HepG2 (cell line): ENCODE measurements around the gene SLC35D2. TPM values are rescaled to one million over a fixed set of nuclear protein-coding genes. Genes with fewer than 3 reads are reported as not detected.

ENCODE experiments used
- AGO2 ChIP-seq: fragments of 200-400 bp; formaldehyde crosslinking; optimal IDR thresholded peaks from 2 replicates; pipeline ENCODE3; 2017; ENCODE audit warnings: mild to moderate bottlenecking, low read depth, low read length, moderate library complexity
- HDAC6 ChIP-seq: fragments of 200-600 bp; sonication (generic); IDR thresholded peaks from 2 replicates; pipeline ENCODE4 v1.7.0; 2017; ENCODE audit warnings: mild to moderate bottlenecking, antibody characterized with exemption, low read length, low read depth
- HOXA5 ChIP-seq: sonication (generic); formaldehyde crosslinking; IDR thresholded peaks from 2 replicates; pipeline ENCODE4 v1.4.0; 2020; ENCODE audit warnings: missing genetic modification reagents
- MTF2 ChIP-seq: sonication (generic); formaldehyde crosslinking; IDR thresholded peaks from 2 replicates; pipeline ENCODE4 v1.5.0; 2020; ENCODE audit warnings: missing genetic modification reagents, borderline replicate concordance
- PBX2 ChIP-seq: IDR thresholded peaks from 2 replicates; pipeline ENCODE4 v1.6.1; 2016; ENCODE audit warnings: control low read depth
- POLR2AphosphoS2 ChIP-seq: IDR thresholded peaks from 2 replicates; pipeline ENCODE4 v1.6.1; 2011; ENCODE audit warnings: low read depth, low read length, improper control_type of control experiment
- RBFOX2 ChIP-seq: fragments of 200-400 bp; formaldehyde crosslinking; IDR thresholded peaks from 2 replicates; pipeline ENCODE4 v1.6.1; 2017; ENCODE audit warnings: low read depth, mild to moderate bottlenecking, low read length
- RBM39 ChIP-seq: fragments of 200-400 bp; formaldehyde crosslinking; IDR thresholded peaks from one replicate; pipeline ENCODE4 v1.6.1; 2018; ENCODE audit warnings: antibody characterized with exemption, mild to moderate bottlenecking, low read depth, low read length; ENCODE audit not compliant: poor library complexity, severe bottlenecking
- TMF1 ChIP-seq: sonication (generic); formaldehyde crosslinking; IDR thresholded peaks from 2 replicates; pipeline ENCODE4 v1.8.1; 2022; ENCODE audit warnings: low read depth, missing genetic modification reagents
- ZBTB38 ChIP-seq: sonication (generic); formaldehyde crosslinking; IDR thresholded peaks from 2 replicates; pipeline ENCODE4 v1.5.1; 2020; ENCODE audit warnings: mild to moderate bottlenecking, missing genetic modification reagents
- ZBTB4 ChIP-seq: sonication (generic); formaldehyde crosslinking; IDR thresholded peaks from 2 replicates; pipeline ENCODE4 v1.4.0; 2020; ENCODE audit warnings: missing genetic modification reagents, mild to moderate bottlenecking, borderline replicate concordance
- ZKSCAN5 ChIP-seq: sonication (generic); formaldehyde crosslinking; IDR thresholded peaks from 2 replicates; pipeline ENCODE4 v1.5.1; 2020; ENCODE audit warnings: mild to moderate bottlenecking, missing genetic modification reagents
- ZMAT3 ChIP-seq: sonication (generic); formaldehyde crosslinking; conservative IDR thresholded peaks from 2 replicates; pipeline ENCODE4 v1.7.0; 2021; ENCODE audit warnings: missing genetic modification reagents
- ZNF225 ChIP-seq: sonication (generic); formaldehyde crosslinking; IDR thresholded peaks from 2 replicates; pipeline ENCODE4 v1.4.0; 2020; ENCODE audit warnings: mild to moderate bottlenecking, missing genetic modification reagents
- ZNF337 ChIP-seq: sonication (generic); formaldehyde crosslinking; IDR thresholded peaks from 2 replicates; pipeline ENCODE4 v1.5.1; 2020; ENCODE audit warnings: missing genetic modification reagents, low read depth, mild to moderate bottlenecking, borderline replicate concordance
- ZNF350 ChIP-seq: sonication (generic); formaldehyde crosslinking; IDR thresholded peaks from 2 replicates; pipeline ENCODE4 v1.4.0; 2020; ENCODE audit warnings: mild to moderate bottlenecking, low read depth, missing genetic modification reagents, borderline replicate concordance
- ZNF598 ChIP-seq: sonication (generic); formaldehyde crosslinking; IDR thresholded peaks from 2 replicates; pipeline ENCODE4 v1.5.1; 2020; ENCODE audit warnings: mild to moderate bottlenecking, missing genetic modification reagents, borderline replicate concordance
- polyA plus RNA-seq, 8 experiments: library from polyadenylated mRNA; depleted of rRNA in 3 of 8; stranded (reverse) in 7 of 8; unstranded in 1 of 8; fragments of >200 nt; fragmentation: Illumina TruSeq in 4 of 8; extraction: Trizol in 4 of 8; gene quantifications; 2 replicates each; pipeline versions ENCODE4 v1.2.1 to v1.2.3, GENCODE V29; 2011 to 2016; ENCODE audit warnings: low read depth in 4 of 8, missing spikeins in 1 of 8, mixed read lengths in 1 of 8; ENCODE audit not compliant: insufficient read depth in 1 of 8
- total RNA-seq, 5 experiments: library from RNA; depleted of rRNA; stranded (reverse); fragments of >200 nt; fragmentation: Illumina TruSeq; extraction: Trizol; gene quantifications; 2 replicates each; pipeline ENCODE4 v1.2.3, GENCODE V29; 2016; ENCODE audit warnings: low read depth in 1 of 5
- TF ChIP-seq, protein P1 (sequence below): IDR thresholded peaks from 2 replicates; pipeline ENCODE4 v1.6.1; 2016
- TF ChIP-seq, protein P2 (sequence below): sonication (generic); formaldehyde crosslinking; IDR thresholded peaks from 2 replicates; pipeline ENCODE4 v1.8.0; 2022; ENCODE audit warnings: missing genetic modification reagents, mild to moderate bottlenecking, inconsistent platforms, borderline replicate concordance
- TF ChIP-seq, protein P3 (sequence below): sonication (generic); formaldehyde crosslinking; IDR thresholded peaks from 2 replicates; pipeline ENCODE4 v1.8.0; 2022; ENCODE audit warnings: mild to moderate bottlenecking, missing genetic modification reagents

Gene SLC35D2
- total and polyA plus RNA-seq, 2 of the 13 experiments (the other 11 are each of a cell fraction or from before 2014, with no cell fraction given) = 96.2 to 103 TPM

DNA sequence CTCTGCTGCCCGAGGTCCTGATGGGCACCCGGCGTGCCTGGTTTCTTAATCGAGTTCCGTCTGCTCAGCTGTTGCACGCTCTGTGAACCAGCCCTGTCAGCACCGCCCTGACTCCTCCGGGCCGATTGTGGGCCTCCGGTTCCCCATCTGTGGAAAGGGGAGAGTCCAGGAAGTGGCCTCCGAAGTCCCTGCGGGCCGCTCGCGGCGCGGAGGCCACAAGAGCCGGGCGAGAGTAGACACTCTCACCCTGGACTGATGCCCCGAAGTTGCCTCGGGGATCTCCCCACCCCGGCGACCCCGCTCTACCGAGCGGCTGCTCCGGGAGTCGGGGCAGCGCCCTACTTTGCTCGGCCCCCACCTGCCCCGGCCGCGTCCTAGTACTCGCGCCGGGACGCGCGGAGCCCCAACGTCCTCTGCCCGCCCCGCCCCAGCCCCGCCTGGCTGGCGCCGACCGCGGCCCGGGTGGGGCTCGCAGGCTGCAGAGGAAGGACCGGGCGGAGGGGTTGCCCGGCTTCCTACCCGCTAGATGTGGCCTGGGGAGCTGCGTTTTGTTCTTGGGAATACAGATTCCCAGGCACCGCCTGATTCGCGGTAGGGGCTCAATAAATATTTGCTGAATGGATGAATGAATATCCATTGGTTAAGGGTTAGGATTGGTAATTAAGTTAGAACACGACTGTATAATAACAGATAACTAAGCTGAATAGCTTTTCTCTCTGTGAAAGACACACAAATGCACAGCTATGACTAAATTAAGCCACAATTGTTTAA, 35.6 kb upstream of the SLC35D2 start (continued):
- TF ChIP-seq ZBTB4 (CRISPR knock-in tag) (no peak), ZNF598 (CRISPR knock-in tag) (no peak), HOXA5 (CRISPR knock-in tag) (peak; percentile 29; the same call in 1 of the 2 replicates), ZNF225 (CRISPR knock-in tag) (peak; percentile 31; the same call in 1 of the 2 replicates), AGO2 (peak; percentile 95), PBX2 (CRISPR knock-in tag) (no peak), HDAC6 (no peak), POLR2AphosphoS2 (no peak), ZKSCAN5 (CRISPR knock-in tag) (no peak), ZNF350 (CRISPR knock-in tag) (no peak), ZMAT3 (CRISPR knock-in tag) (peak; percentile 92), TMF1 (peak; percentile 19; the same call in 1 of the 2 replicates), RBM39 (peak; percentile 41), RBFOX2 (peak; percentile 93), ZBTB38 (CRISPR knock-in tag) (peak; percentile 74; the same call in 1 of the 2 replicates), MTF2 (no peak), ZNF337 (CRISPR knock-in tag) (no peak)
- TF ChIP-seq, protein P1, sequence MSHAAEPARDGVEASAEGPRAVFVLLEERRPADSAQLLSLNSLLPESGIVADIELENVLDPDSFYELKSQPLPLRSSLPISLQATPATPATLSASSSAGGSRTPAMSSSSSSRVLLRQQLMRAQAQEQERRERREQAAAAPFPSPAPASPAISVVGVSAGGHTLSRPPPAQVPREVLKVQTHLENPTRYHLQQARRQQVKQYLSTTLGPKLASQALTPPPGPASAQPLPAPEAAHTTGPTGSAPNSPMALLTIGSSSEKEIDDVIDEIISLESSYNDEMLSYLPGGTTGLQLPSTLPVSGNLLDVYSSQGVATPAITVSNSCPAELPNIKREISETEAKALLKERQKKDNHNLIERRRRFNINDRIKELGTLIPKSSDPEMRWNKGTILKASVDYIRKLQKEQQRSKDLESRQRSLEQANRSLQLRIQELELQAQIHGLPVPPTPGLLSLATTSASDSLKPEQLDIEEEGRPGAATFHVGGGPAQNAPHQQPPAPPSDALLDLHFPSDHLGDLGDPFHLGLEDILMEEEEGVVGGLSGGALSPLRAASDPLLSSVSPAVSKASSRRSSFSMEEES = 0 out of 2 replicates have a peak, but pooled peaks have one; percentile 35
- TF ChIP-seq, protein P2, sequence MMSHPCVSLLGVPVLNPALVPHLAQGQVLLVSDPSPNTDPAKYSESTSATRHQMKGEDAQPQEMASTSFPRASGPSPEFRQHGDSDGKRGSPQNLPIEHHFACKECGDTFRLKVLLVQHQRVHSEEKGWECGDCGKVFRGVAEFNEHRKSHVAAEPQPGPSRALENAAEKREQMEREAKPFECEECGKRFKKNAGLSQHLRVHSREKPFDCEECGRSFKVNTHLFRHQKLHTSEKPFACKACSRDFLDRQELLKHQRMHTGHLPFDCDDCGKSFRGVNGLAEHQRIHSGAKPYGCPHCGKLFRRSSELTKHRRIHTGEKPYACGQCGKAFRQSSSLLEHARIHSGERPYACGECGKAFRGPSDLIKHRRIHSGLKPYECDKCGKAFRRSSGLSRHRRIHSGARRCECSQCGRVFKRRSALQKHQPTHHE (CRISPR knock-in tag) = no peak
- TF ChIP-seq, protein P3, sequence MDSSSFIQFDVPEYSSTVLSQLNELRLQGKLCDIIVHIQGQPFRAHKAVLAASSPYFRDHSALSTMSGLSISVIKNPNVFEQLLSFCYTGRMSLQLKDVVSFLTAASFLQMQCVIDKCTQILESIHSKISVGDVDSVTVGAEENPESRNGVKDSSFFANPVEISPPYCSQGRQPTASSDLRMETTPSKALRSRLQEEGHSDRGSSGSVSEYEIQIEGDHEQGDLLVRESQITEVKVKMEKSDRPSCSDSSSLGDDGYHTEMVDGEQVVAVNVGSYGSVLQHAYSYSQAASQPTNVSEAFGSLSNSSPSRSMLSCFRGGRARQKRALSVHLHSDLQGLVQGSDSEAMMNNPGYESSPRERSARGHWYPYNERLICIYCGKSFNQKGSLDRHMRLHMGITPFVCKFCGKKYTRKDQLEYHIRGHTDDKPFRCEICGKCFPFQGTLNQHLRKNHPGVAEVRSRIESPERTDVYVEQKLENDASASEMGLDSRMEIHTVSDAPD = peak; percentile 26; the same call in 1 of the 2 replicates
